TTC549 (cell line): ENCODE measurements around the gene B3GAT1.
"Not testable (repeated sequence)": the region's sequence is repeated elsewhere in the genome, so short reads cannot be mapped to it uniquely, and the experiment has no call there.

Source experiments
- FAIRE-seq: peaks from 2 replicates; lab custom pipeline; 2012; peaks lifted over from hg19 to GRCh38; lab: Jason Lieb, UNC

Gene B3GAT1, protein sequence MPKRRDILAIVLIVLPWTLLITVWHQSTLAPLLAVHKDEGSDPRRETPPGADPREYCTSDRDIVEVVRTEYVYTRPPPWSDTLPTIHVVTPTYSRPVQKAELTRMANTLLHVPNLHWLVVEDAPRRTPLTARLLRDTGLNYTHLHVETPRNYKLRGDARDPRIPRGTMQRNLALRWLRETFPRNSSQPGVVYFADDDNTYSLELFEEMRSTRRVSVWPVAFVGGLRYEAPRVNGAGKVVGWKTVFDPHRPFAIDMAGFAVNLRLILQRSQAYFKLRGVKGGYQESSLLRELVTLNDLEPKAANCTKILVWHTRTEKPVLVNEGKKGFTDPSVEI

GRCh38 chr11:134412203-134413042, at the start of gene B3GAT1:
TSS of gene B3GAT1 (minus strand) at chr11:134412242. CDS start at chr11:134387659, 24,583 bp downstream.
- no peak for FAIRE-seq

DNA sequence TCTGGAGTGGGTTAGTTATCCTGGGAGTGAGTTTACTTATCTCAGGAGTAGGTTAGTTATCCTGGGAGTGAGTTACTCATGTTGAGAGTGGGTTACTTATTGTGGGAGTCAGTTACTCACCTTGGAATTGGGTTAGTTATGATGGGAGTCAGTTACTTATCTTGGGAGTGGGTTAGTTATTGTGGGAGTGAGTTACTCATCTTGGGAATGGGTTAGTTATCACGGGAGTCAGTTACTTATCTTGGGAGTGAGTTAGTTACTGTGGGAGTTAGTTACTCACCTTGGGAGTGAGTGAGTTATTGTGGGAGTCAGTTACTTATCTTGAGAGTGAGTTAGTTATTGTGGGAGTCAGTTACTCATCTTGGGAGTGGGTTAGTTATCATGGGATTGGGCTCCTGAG, 49.6 kb upstream of the B3GAT1 start:
- no peak for FAIRE-seq

DNA sequence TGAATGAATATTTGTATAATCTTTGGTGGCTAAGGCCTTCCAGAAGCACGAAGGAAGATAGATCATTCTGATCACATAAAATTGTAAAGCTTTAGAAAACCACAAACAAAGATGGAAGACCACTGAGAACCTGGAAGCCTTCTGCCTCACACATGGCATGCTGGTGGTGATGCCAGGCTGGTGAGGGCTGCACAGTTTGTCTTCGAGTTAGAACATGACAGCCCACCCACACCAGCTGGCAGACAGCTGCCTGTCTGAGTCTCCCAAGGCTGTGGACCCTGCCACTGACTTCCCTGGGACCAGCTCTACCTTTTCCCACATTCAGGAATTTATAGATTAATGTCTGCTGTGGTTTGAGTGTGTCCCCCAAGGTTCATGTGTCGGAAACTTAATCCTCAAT, 48.8 kb upstream of the B3GAT1 start:
- FAIRE-seq: no peak

- no peak for FAIRE-seq
Observed at GRCh38 chr11:134460062-134460561, 48.1 kb upstream of the B3GAT1 start.

DNA sequence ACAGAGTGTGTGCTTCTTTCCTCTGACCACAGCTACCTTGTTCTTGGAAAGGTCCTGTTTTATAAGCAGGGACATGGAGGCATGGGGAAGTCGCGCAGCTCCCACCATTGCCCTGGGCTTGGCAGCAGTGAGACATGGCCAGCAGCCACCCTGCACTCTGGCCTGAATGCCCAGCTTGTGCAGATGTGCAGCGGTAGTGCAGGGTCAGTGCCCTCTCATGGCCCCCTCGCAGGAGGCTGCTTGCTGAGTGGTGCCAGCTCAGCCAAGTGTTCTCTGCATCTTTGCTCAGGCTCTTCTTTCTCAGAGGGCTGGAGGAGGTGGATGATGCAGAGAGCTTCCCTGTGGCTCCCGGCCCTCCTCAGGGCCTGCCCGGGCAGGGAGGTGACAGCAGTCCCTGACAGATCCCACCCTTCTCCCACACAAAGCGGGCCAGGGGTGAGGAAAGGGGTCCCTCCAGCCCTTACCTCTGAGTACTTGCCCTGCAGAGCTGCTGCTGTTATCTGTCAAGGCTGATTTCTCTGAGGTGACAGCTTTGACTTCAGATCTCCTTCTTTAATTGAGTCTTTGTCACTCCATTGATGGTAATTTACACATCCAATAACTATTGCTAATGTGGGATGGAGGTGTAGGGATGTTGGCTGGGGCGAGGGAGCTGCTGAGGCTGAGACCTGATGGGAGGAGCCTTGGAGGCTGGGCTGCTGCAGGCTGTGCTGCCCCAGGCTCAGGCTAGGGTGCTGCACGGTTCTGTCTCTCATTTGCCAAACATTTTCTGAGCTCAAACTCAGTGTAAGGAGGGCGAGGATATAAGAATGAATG, 47.4 kb upstream of the B3GAT1 start:
- FAIRE-seq: no peak

DNA sequence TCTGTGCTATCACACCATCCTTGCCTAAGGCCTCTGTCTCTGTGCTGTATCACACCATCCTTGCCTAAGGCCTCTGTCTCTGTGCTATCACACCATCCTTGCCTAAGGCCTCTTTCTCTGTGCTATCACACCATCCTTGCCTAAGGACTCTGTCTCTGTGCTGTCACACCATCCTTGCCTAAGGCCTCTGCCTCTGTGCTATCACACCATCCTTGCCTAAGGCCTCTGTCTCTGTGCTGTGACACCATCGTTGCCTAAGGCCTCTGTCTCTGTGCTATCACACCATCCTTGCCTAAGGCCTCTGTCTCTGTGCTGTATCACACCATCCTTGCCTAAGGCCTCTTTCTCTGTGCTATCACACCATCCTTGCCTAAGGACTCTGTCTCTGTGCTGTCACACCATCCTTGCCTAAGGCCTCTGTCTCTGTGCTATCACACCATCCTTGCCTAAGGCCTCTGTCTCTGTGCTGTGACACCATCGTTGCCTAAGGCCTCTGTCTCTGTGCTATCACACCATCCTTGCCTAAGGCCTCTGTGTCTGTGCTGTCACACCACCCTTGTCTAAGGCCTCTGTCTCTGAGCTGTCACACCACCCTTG, 45.5 kb upstream of the B3GAT1 start:
- not testable (repeated sequence) for FAIRE-seq

GRCh38 chr11:134455516-134455915, 43.5 kb upstream of the B3GAT1 start:
- no peak for FAIRE-seq

GRCh38 chr11:134454146-134454690, 42.2 kb upstream of the B3GAT1 start:
- FAIRE-seq: no peak

GRCh38 chr11:134453441-134453840, 41.4 kb upstream of the B3GAT1 start:
- FAIRE-seq: no peak

GRCh38 chr11:134452838-134453155, 40.8 kb upstream of the B3GAT1 start:
- no peak for FAIRE-seq

- FAIRE-seq: no peak
Observed at GRCh38 chr11:134452026-134452837, 40.2 kb upstream of the B3GAT1 start.

DNA sequence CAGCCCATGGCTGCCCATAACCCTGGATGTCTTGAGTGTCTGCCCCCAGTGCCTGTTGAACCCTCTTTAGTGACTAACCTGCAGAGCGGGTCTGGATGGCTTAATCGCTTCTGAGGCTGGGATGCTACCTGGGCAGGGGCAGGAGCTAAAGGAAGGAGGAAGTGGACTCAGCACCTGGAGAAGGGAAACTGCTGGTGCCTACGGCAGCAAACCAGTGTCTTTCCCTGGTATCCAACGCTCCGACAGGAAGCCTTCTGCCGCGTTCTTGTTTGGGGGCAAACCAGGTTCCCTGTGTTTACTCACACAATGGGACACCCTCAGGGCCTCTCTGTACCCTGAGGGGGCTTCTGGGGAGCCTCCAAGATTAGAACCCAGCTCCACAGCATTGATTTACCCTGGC, 38.1 kb upstream of the B3GAT1 start:
- no peak for FAIRE-seq

- FAIRE-seq: no peak
Observed at GRCh38 chr11:134449713-134450112, 37.7 kb upstream of the B3GAT1 start.

DNA sequence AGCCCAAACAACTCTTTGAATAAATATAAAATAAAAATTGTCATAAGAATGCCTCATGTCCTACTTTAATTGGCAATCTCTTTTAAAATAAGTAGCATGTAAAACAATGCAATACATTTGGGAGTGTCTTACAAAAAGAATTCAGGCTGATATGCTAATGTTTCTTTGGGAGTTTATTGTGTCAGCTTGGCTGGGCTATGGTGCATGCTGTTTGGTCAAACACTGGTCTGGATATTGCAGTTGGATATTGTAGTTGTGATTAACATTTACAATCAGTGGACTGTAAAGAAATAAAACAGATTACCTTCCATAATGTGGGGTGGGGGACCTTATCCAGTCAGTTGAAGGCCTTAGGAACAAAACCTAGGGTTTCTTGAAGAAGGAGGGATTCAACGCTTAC, 37.0 kb upstream of the B3GAT1 start:
- no peak for FAIRE-seq

- no peak for FAIRE-seq
Observed at GRCh38 chr11:134447696-134448095, 35.7 kb upstream of the B3GAT1 start.

GRCh38 chr11:134445601-134446325, 33.7 kb upstream of the B3GAT1 start:
- FAIRE-seq: no peak

DNA sequence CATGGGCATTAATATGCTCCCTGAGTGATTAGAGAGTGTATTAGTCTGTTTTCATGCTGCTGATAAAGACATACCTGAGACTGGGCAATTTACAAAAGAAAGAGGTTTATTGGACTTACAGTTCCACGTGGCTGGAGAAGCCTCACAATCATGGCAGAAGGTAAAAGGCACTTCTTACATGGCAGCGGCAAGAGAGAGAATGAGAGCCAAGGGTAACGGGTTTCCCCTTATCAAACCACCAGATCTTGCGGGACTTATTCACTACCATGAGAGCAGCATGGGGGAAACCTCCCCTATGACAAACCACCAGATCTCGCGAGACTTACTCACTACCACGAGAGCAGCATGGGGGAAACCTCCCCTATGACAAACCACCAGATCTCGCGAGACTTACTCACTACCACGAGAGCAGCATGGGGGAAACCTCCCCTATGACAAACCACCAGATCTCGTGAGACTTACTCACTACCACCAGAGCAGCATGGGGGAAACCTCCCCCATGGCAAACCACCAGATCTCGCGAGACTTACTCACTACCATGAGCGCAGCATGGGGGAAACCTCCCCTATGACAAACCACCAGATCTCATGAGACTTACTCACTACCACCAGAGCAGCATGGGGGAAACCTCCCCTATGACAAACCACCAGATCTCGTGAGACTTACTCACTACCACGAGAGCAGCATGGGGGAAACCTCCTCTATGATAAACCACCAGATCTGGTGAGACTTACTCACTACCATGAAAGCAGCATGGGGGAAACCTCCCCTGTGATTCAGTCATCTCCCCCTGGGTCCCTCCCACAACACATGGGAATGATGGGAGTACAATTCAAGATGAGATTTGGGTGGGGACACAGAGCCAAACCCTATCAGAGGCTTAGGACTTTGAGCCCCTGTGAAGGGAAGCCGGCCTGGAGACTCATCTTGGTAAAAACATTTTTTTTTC, 32.4 kb upstream of the B3GAT1 start:
- not testable (repeated sequence) for FAIRE-seq

DNA sequence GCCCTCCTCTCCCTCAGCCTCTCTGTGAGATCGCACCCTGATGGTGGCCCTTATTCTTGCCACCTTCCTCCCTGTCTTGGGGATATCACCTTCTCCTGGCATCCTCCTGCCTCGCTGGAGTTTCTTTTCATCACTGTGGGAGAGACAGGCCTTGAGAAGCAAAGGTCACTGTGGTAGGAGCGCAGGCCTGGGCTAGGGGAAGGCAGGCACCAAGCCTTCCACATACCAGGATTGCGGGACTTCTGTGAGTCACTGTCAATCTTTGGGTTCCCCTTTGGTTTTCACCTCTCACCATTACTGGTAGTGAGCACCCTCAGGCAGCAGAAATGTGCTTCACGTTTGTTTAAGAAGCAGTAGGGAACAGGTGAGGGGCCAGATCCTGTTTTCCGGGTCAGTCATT, 31.2 kb upstream of the B3GAT1 start:
- FAIRE-seq: no peak

DNA sequence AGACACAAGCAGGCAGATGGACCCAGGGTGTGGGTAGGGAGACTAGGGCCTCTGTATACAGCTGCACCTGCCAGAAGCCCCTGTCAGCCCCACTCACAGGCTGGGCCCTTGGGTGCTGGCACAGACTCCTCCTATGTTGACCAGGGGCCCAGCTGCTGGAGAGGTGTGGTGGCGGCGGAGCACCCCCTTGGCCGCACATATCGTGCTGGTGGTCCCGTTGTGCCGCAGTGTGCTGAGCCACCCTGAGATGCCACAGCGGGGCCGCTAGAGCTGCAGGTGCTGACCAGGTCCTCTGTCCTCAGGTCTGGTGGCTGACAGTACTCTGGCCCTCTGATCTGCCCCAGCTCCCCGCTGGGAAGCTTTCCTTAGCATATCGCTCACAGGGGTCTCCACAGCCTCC, 30.2 kb upstream of the B3GAT1 start:
- FAIRE-seq: no peak
